Activated CD4-positive, alpha-beta T cell treated with anti-CD3 and anti-CD28 coated beads, Interleukin-2, amount 50 U/mL, for 24 hours (primary cell): ENCODE data around the gene CSF3.
A peak's percentile ranks its signal among the peaks of the same experiment; 100 is the strongest.

Experiments used
- DNase-seq, 2 donors: peaks; one replicate each; pipeline ENCODE4 v3.0.0-alpha.2; 2020; ENCODE audit warnings: low read depth in 1 of 2, low spot score in 1 of 2

Gene CSF3

DNA sequence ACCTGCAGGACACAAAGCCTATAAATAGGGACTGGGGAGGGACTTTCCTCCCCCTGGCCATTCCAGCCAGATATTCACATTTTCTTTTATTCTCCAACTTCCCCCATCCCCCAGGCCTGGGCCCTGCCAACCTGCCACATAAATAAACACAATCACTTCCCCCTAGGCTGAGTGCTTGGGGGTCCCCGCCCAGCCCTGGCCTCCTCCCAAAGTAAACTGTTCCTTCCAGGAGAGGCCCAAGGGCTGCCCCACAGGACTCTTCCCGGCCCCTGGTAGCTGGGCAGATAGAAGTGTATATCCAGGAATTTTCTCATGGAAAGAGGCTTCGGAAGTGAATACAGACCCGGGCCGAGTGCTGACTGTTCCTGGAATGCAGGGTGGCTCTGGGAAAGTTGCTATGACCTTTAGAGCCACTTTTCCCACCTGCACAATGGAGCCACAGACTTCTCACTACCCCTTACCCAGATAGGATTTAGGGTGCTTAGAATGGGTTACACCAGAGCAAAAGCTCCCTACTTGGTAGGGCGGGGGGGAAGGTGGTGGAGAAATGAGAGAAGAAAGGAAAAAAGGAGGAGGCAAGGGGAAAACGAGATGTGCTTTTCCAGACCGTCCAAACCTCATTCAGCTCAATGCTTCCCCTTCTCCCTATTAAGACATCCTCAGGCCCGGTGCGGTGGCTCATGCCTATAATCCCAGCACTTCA lies 8.5 kb downstream of the CSF3 start:
- no peak for DNase-seq

DNA sequence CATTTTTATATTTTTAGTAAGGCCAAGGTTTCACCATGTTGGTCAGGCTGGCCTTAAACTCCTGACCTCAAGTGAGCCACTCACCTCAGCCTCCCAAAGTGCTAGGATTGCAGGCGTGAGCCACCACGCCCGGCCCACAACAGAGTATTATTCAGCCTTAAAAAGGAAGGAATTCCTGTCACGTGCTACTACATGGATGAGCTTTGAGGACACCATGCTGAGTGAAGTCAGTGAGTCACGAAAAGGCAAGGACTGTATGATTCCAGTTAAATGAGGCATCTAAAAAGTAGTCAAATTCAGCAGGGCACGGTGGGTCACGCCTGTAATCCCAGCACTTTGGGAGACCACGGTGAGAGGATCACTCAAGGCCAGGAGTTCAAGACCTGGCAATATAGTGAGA lies 9.7 kb downstream of the CSF3 start:
- no peak for DNase-seq

DNA sequence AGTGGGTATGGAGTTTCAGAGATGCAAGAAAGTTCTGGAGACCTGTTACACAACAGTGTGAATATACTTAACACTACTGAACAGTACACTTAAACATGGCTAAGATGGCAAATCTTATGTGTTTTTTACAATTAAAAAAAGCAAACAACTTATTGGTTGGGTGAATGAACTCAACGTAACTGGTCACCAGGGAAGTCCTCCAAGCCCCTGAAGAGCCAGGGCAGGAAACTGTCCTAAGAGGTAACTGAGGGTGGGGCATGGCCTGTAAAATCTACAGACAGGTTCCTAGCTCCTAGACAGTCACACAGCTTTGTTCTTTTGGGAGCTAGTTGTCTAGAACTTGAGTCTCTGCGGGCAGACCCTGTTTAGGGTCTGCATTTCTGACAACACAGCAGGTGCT lies 10.3 kb downstream of the CSF3 start:
- DNase-seq = no peak

DNA sequence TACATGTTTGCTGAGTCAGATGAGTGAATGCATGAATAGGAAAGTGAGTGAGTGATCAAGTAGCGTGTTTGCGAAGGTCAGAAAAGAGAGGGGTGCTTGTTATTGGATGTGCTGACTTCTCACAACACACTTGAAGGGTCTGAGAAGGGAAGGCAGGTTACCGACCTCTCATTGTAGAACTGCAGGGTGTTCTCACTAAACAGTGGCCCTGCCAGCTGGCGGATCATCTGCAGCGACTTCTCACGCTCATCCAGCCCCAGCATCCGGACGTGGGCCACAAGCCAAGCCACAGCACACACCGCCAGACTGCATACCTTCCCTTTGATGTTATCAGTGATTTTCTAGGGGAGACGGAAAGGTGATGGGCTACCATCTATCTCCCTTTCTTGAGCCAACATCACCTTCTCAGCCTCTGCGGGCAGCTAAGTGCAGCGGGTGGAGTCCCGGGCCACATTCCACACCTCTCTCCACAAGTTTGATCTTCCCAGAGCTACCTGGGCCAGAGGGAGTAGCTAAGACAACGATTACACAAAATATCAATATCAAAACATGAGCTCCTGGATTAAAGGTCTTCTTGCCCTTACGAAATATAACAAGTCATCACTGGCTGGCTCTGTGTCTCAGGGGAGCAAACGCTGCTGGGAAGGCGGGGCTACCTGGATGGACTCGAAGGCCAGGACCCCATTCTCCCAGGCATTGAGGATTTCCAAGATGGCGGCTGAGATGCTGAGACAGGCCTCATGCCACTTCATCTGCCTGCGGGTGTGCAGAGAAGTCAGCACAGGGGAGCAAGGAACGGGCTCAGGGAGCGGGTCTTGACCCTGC lies 11.0 kb downstream of the CSF3 start:
- no peak for DNase-seq

DNA sequence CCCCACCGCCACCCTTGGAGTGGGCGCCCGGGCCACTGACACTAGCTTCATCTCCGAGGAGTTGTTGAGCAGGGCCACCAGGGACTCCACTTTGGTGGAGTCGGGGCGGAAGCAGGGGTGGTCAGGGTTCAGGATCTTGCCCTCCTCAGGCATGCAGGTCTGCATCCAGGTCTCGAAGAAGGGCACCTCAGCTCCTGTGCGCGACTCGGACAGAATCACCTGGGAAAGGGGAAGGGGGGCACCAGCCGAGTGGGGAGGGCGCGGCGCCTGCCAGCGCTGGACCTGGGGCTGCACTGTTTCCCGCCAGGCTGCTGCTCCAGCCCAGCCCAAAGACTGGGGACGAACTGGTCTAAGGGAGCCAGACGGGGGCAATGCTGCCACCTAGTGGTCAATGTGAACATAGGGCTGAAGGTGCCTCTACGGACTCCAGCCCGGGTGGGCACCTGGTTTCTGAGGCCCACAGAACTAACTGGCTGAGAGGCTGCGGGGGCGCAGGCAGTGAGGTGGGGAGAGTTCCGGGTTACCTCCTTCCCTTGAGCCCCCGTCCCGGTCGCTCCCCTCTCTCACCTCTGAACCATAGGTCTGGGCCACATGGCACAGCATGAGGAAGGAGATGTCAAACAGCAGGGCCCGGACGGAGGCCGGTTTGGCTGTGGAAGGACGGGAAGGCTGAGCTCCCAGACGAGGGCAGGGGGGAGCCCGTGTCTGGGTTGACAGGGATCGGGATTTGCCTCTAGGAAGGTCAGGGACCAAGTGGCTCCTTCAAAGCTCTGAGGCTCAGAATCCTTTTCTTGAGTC lies 11.8 kb downstream of the CSF3 start:
- peak; percentile 57 to 71 for DNase-seq

DNA sequence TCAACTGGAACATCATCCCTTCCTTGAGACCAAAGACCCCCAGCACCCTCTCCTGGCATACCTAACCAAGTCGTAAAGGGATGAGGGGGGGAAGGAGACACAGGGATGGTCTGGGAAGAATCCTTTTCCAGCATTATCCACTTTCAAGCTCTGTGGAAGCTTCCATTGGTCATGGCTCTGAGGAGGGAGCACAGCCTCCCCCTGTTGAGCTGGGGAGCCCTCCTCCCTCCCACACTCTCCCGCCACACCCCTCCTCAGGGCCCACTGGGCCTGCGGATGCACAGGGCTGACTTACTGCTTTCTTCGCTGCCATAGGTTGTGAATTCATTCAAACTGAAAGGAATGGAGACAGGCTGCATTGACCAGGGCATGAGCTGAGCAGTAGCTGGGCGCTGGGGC lies 12.4 kb downstream of the CSF3 start:
- DNase-seq = no peak

DNA sequence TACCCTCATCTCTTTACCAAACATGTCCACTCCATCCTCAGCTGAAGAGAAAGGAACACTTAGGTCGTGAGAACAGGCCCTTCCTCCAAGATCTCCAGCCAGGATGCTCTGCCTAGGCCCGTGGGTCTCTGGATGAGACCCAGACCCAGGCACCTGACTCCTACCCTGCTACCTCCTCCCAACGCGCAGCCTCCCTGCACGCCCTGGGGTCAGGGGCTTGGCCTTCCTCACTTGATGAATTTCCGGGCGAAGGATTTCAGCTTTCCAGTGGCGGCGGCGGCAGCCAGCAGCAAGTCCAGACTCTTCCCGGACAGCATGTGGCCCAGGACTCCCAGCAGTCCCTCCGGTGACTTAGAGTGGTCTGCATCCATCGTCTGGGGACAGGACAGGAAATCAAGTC lies 13.4 kb downstream of the CSF3 start:
- DNase-seq = no peak

DNA sequence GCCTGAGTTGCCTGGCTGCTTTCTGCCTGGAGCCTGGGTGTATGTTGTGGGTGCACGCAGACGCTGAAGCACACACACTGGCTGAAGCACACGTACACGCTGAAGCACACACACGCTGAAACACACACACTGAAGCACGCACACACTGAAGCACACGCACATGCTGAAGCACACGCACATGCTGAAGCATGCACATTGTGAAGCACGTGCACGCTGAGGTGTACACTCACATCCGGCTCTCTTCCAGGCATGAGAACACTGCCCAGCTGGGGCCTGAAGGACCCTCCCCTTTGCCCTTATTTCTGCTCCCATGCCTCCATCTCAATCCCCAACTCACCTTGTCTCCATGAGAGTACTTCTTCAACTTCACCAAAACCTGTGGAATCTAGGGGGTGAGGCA lies 16.5 kb downstream of the CSF3 start:
- no peak for DNase-seq

DNA sequence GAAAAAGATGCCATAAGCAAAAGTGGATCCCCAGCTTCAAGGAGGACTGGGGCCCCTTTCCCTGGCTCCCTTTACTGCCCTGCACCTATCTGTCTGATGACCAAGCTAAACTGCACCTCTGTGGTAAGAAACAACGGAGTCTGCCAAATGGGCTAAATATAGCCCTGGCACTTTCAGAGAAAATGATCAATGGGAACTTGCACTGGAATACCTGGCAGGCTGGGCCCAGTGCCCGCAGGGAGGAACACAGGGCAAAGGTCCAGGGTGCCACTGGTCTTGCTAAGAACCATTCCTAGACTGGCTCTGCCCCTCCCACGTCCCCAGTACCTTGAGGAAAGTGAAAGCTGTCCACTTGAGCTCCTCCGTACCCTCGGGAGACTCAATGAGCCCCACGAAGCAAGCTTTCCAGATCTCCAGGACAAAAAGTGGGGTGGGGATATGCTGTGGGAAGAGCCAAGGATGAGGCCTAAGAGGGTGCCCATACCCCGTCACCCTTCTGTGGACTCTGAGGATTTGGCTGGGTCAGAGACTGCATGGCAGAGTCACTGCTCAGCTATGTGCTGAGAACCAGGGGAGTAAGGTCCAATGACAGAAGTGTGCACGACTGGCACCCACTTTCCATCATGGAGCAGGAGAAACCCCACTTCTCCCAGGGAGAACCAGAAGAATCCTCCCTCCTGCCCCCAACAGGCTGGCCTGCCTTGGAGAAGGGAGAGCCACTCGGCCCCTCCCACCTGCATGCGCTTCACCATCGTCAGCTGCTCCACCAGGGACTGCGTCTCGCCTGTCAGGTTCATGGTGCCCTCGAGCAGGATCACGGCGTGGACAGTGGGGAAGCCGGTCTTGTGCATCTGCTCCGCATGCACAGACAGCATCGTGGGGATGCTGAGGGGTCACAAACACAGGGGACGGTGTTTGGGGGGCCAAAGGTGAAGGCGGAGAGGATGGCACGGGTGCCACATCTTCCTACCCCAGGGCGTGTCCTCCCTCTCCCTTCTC lies 17.4 kb downstream of the CSF3 start:
- no peak for DNase-seq

DNA sequence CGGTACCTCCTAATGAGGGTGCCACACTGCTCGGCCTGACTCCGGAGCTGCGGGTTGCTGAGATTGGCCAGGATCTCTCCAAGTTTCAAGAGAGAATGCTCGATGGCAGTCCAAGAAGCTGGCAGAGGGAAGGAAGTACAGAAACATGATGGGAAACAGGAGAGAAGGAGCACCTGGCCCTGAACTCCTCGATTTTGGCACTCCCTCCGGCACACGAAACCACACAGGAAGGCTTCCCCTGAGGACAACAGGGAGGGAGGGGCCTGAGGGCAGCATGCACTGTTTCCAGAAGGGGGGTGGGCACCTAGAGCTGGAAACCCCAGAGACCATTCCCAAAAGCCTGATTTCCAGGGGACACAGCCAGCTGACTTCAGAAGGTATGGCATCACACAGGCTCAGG lies 18.1 kb downstream of the CSF3 start:
- DNase-seq = no peak

DNA sequence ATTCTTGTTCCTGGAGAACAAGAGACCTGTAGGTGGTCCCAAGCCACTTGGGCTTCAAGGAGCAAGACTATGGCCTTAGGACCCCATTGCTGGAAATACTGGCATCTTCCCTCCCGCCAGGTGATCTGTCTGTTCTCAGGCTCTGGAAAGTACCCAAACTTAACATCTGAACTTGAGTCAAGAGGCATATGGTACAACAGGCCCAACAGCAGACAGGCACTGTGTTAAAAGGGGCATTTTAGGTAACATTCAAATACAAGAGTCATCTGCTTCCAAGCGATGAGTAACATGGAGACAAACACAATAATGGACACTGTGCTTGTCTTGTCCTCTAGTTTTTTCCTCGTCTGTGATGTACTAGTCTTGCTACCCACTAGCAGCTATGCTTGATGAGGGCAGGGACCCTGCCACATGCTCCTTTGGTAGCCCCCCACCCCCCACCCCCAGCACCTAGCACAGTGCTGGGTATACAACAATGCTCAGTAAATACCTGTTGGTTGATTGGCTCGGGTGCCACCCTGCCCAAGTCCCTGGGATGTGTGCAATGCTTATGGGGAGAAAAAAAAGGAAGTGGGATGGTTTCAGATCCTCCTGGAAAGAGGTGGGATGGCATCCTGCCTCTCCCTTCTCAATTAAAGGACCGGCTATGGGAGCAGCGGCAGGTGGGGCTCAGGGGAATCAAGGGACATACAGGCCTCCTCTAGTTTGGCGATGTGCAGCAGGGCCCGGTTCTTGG lies 19.4 kb downstream of the CSF3 start:
- DNase-seq = no peak

DNA sequence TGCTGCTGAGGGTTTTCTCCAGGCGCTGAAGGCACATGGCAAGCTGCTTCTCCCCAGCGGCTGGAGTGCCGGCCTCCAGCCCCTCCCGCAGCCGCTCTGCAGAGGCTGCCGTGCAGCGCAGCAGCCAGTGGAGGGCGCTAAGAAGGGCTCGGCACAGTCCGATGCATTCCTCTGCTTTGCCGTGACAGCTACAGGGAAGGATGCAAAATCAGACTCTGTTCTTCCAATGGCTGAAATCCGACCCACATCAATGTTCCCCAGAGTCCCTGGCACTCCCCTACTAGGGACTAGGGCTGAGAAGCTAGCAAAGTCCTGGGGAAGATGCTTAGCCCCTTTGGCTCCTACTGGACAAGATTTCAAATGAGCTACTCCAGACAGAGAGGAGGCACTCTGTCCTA lies 19.9 kb downstream of the CSF3 start:
- DNase-seq = no peak

DNA sequence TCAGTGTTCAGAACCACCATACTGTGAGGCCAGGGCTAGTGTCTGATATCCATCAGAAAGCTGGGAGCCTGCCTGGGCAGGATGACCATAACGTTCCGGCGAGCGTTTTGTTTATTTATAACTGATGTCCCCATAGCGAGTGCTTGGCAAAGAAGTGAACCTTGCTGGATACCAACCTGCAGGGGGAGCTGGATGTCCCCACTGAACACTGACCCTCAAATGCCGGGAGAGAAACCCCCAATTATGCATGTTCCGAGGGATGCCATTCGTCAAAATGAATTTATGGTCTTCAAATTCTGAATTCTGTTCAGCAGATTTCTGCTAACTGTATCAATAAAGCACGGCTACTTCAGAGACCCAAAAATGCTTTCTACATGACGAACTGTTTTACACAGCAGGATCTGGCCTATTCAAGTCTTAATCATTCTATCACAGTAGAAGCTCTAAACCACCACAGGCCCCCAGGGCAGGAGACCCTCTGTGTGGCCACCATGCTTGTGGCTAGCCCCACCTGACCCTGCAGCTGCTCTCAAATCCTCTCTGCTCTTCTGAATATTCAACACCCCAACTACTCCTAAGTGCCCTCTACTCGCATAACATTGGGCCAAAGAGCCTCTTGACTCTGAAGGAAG lies 23.8 kb downstream of the CSF3 start:
- DNase-seq = no peak

DNA sequence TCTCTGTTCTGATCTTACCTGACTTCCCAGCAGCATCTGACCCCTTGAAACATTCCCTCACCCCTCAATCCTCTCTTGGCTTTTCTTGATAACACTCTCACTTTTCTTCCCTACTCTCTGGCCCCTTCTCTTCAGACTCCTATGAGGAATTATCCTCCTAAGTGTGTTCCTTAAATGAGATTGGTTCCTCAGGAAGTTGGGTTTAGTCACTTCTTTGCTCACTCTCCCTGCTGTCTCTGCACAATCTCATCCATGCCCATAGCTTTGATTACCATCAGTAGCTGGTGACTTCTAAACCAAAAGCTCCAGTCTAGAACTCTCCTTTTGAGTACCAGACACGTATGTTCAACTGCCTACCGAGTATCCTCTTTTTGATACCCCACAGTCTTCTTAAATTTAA lies 26.0 kb downstream of the CSF3 start:
- DNase-seq = no peak

DNA sequence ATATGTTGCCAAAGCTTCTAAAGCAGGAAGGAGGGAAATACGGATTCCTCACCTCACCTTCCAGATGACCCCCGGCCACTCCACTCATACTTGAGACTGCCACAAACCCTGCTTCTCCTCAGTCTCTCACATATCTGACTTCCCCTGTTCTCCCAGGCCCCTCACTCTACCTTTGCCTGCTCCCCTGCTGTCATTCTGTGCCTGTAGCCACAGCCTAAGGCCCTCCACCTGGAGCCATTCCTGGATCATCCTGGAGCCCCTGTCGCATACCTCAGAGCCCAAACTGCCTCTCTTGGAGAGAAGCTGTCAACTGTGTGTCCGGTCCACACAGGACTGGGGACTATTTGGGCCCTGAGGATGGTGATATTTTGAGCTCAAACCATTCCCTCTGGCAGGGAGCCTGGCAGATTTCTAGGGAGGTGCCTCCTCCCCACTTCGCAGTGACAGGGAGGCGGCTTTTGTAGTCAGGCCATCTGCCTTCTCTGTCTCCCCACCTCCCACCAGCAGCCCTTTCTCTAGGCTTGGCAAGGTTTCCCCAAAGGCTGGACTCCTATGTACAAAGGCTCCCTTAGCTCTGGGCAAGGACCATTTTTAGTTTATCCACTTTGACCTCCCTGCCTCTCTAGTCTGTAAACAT lies 41.3 kb downstream of the CSF3 start:
- no peak for DNase-seq

DNA sequence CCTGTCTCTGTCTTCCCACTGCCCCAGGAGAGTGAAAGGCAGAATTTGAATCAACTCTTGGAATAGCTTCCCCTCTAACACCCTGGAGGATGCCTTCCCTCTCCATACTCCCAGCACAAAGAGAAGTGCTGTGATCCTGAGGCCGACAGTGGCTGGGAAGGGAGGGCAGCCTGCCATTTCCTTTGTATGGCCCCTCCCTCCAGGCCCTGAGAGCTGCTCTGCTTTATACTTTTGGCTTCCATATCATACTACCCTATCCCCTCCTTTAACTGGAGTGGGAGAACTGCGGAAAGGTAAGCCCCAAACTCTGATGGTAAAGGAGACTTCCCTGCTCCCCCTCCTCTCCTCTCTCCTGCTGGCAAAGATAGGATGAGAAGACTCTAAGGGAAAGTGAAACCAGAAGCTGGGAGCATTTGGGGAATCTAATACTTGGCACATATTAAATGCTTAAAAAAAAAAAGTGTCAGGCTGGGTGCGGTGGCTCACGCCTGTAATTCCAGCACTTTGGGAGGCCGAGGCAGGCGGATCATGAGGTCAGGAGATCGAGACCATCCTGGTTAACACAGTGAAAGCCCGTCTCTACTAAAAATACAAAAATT lies 43.0 kb downstream of the CSF3 start:
- no peak for DNase-seq

DNA sequence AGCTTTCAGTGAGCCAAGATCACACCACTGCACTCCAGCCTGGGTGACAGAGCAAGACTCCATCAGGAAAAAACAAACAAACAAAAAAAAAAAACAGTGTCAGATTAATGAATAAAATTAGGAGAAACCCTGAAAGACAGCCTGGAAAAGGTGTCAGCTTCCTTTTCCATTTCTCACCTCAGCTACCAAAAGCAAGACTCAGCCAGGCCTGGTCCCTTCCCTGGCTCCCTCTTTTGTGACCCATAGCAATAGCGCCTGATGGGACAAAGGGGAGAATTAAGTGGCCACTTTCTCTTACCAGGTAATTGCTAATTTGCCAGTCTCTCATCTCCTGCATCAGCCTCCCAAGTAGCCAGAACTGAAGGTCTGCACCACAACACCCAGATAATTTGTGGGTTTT lies 43.6 kb downstream of the CSF3 start:
- DNase-seq = no peak

DNA sequence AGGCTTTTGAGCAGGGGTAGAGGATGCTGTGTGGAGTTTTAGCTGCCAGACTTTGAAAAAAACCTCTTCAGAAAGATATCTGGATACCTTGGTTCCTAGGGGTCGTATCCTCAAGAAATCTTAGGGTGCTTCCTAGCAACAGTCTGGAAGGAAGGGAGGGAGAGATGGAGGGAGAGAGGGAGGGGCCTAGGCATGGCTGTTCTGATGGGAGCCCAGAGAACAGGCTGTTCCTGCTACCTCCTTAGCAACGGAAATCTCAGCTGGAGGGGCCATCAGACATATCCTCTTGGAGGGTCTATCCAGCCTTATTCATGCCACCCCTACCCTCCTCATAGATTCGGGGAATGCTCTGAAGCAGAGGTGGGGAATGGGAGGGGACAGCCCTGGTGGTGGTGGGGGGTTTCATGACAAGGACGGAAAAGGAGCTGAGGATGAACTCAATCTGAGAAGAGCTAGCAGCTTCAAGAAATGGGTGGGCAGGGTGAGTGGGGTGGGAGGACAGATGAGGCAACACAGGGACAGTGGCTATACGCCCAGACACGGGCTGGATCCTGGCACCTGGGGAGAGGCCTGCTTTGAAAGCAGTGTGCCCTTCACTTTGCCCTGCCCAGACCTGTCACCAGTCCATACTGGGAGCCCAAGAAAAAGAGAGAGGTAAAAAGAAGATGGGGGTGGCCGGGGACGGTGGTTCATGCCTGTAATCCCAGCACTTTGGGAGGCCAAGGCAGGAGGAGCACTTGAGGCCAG lies 44.7 kb downstream of the CSF3 start:
- no peak for DNase-seq
